Globus pallidus (tissue), 1 donor: Measurements from ENCODE around the gene KCNJ15.

ENCODE experiments used
- DNase-seq: peaks from one replicate; pipeline ENCODE4 v3.0.0-alpha.2; 2015; ENCODE audit warnings: low spot score

Gene KCNJ15

GRCh38 chr21:38267991-38268863 is 11.4 kb downstream of the KCNJ15 start:
- no peak for DNase-seq

- no peak for DNase-seq
These were observed 12.2 kb downstream of the KCNJ15 start for GRCh38 chr21:38268864-38269575.

- DNase-seq, result no peak
These were observed 12.8 kb downstream of the KCNJ15 start for GRCh38 chr21:38269576-38269936.

- DNase-seq, result no peak
These were observed 15.4 kb downstream of the KCNJ15 start for GRCh38 chr21:38272215-38272614.

- no peak for DNase-seq
These were observed 17.2 kb downstream of the KCNJ15 start for GRCh38 chr21:38273745-38274542.

GRCh38 chr21:38277501-38278131 is 20.8 kb downstream of the KCNJ15 start:
- no peak for DNase-seq

- no peak for DNase-seq
These were observed 23.7 kb downstream of the KCNJ15 start for GRCh38 chr21:38280454-38280853.

- no peak for DNase-seq
These were observed 24.1 kb downstream of the KCNJ15 start for GRCh38 chr21:38280867-38281266.

GRCh38 chr21:38282921-38283320 is 26.1 kb downstream of the KCNJ15 start:
- DNase-seq, result no peak

GRCh38 chr21:38284216-38284615 is 27.4 kb downstream of the KCNJ15 start:
- DNase-seq, result no peak

GRCh38 chr21:38286739-38287471 is 30.1 kb downstream of the KCNJ15 start:
- DNase-seq, result no peak

- no peak for DNase-seq
These were observed 30.7 kb downstream of the KCNJ15 start for GRCh38 chr21:38287476-38287875.

- no peak for DNase-seq
These were observed 33.1 kb downstream of the KCNJ15 start for GRCh38 chr21:38289705-38290485.

GRCh38 chr21:38290809-38291208 is 34.0 kb downstream of the KCNJ15 start:
- DNase-seq, result no peak

GRCh38 chr21:38291874-38292273 is 35.1 kb downstream of the KCNJ15 start:
- no peak for DNase-seq

GRCh38 chr21:38293113-38293512 is 36.3 kb downstream of the KCNJ15 start:
- no peak for DNase-seq

GRCh38 chr21:38293765-38294164 is 37.0 kb downstream of the KCNJ15 start:
- DNase-seq, result no peak

- no peak for DNase-seq
These were observed 37.8 kb downstream of the KCNJ15 start for GRCh38 chr21:38294609-38295008.

- DNase-seq, result no peak
These were observed 39.4 kb downstream of the KCNJ15 start for GRCh38 chr21:38295997-38296764.

GRCh38 chr21:38297194-38297631 is 40.4 kb downstream of the KCNJ15 start:
- peak; percentile 8 for DNase-seq
